ENCODE measurements around the gene PPP1R3E.

PPP1R3E gene

GRCh38 chr14:23249824-23250223 lies 52.8 kb downstream of the PPP1R3E start:
- in situ Hi-C loops (cut with MboI; ENCODE audit: low sequenced_read_pairs): no loop called here

- in situ Hi-C loops (cut with MboI; ENCODE audit: low sequenced_read_pairs): no loop called here
These were observed 54.1 kb downstream of the PPP1R3E start for GRCh38 chr14:23248601-23249000.
